ENCODE measurements around the gene IRGC.

GRCh38 chr19:43739439-43740235, 23.8 kb downstream of the IRGC start:
- TF ChIP-seq POLR2A (IDR thresholded peaks at IDR 0.05) (no peak), CTCF (IDR thresholded peaks at IDR 0.05) (no peak), EP300 (IDR thresholded peaks at IDR 0.05) (no peak)

Data from suprapubic skin (tissue), 3 donors.